ENCODE data around the gene AGFG1. TPM values are rescaled to one million over a fixed set of nuclear protein-coding genes. Genes with fewer than 3 reads are reported as not detected.

AGFG1 gene
- total RNA-seq, 1 experiment from 2014 or later, result 109 TPM

- no peak overlapping the region for H3T11ph ChIP-seq (ENCODE audit: low read length)
- no peak overlapping the region for H3K9ac ChIP-seq (ENCODE audit: extremely low read depth, insufficient read length, low read length)
- H4K5ac ChIP-seq (ENCODE audit: insufficient read length, low read depth, low read length), result no peak overlapping the region
- Mint-ChIP-seq H3K27me3 (ENCODE audit: low read depth) (no peaks in the 10 kb centered on the region), H3K36me3 (ENCODE audit: insufficient read depth in 1 of 3, low read depth in 3 of 3) (peaks cover 12 to 24% (median 16%) of the 10 kb centered on the region in 3 experiments), H3K4me3 (no peak overlapping the region), H3K9me3 (peaks cover 19% of the 10 kb centered on the region in 2 experiments), H3K27ac (no peak overlapping the region), H3K4me1 (peaks cover under 1 to 10% of the 10 kb centered on the region in 2 experiments; a peak in 3 of 4 replicates)
- H3K79me2 ChIP-seq (ENCODE audit: insufficient read depth, low read length), result peaks cover 24% of the 10 kb centered on the region; the same call in 1 of the 2 replicates
- H2BK15ac ChIP-seq (ENCODE audit: low read depth, low read length), result no peak overlapping the region
- H3K23me2 ChIP-seq (ENCODE audit: insufficient read length, low read depth, low read length, poor library complexity, severe bottlenecking), result no peaks in the 10 kb centered on the region
- WGBS (ENCODE audit: extremely low coverage, insufficient read length, low lambda C conversion rate), result no CpG with 5 or more reads among the region's 2 CpGs
- no peak overlapping the region for H3K14ac ChIP-seq (ENCODE audit: insufficient read depth, low read length)
- H4K20me1 ChIP-seq (ENCODE audit: control insufficient read depth, insufficient read depth, insufficient read length), result no peaks in the 10 kb centered on the region
- H3K56ac ChIP-seq (ENCODE audit: insufficient read length, low read depth, low read length), result no peak overlapping the region
- peaks cover 2% of the 10 kb centered on the region for H3K79me1 ChIP-seq (ENCODE audit: insufficient read depth, low read depth, low read length, poor library complexity, severe bottlenecking)
- H3K27ac ChIP-seq (ENCODE audit: insufficient read length, low read depth, low read length), result no peak overlapping the region
- H2BK5ac ChIP-seq (ENCODE audit: insufficient read length, low read length), result no peak overlapping the region
- no peak overlapping the region for H3K18ac ChIP-seq (ENCODE audit: insufficient read length, low read depth, low read length)
- no peak for DNase-seq
- no peak overlapping the region for H2BK20ac ChIP-seq (ENCODE audit: low read depth, low read length, poor library complexity, severe bottlenecking)
- no peak overlapping the region for H2AFZ ChIP-seq (ENCODE audit: low read length)
- H3K4me2 ChIP-seq (ENCODE audit: insufficient read depth, insufficient read length, low read length), result no peak overlapping the region
- H2BK120ac ChIP-seq (ENCODE audit: low read depth, low read length, poor library complexity, severe bottlenecking), result no peak overlapping the region
- TF ChIP-seq, protein P1, sequence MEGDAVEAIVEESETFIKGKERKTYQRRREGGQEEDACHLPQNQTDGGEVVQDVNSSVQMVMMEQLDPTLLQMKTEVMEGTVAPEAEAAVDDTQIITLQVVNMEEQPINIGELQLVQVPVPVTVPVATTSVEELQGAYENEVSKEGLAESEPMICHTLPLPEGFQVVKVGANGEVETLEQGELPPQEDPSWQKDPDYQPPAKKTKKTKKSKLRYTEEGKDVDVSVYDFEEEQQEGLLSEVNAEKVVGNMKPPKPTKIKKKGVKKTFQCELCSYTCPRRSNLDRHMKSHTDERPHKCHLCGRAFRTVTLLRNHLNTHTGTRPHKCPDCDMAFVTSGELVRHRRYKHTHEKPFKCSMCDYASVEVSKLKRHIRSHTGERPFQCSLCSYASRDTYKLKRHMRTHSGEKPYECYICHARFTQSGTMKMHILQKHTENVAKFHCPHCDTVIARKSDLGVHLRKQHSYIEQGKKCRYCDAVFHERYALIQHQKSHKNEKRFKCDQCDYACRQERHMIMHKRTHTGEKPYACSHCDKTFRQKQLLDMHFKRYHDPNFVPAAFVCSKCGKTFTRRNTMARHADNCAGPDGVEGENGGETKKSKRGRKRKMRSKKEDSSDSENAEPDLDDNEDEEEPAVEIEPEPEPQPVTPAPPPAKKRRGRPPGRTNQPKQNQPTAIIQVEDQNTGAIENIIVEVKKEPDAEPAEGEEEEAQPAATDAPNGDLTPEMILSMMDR (conservative IDR thresholded peaks at IDR 0.05), result no peak
- no peak overlapping the region for H3K23ac ChIP-seq (ENCODE audit: insufficient read length, low read depth, low read length)
- no peaks in the 10 kb centered on the region for H3K4me1 ChIP-seq (ENCODE audit: insufficient read depth, low read length)
- no peaks in the 10 kb centered on the region for H3K27me3 ChIP-seq (ENCODE audit: insufficient read depth, low read length)
- no peaks in the 10 kb centered on the region for H3K9me3 ChIP-seq (ENCODE audit: control insufficient read depth, low read depth, low read length)
- no peak overlapping the region for H2BK12ac ChIP-seq (ENCODE audit: insufficient read length, low read depth, low read length)
- no peak overlapping the region for H4K8ac ChIP-seq (replicated peaks; ENCODE audit: insufficient read length, low read depth, low read length)
- H2AK5ac ChIP-seq (ENCODE audit: insufficient read length, low read length), result no peak overlapping the region
- H3K4ac ChIP-seq (ENCODE audit: low read depth, low read length), result no peak overlapping the region
- no peak overlapping the region for H4K91ac ChIP-seq (ENCODE audit: insufficient read length, low read depth, low read length)
Observed at GRCh38 chr2:227486688-227487087, 14.7 kb downstream of the AGFG1 start.

All from H9 (cell line).